ENCODE measurements around the gene SEMA3D.

SEMA3D gene

GRCh38 chr7:85217085-85217484, 30.2 kb upstream of the SEMA3D start:
- no peaks in the 10 kb centered on the region for H3K4me1 ChIP-seq (ENCODE audit: control insufficient read depth in 1 of 2, insufficient read depth in 2 of 2, low read length in 2 of 2)
- H3K27me3 ChIP-seq (ENCODE audit: low read depth, low read length): no peaks in the 10 kb centered on the region
- no peaks in the 10 kb centered on the region for H3K36me3 ChIP-seq (ENCODE audit: control insufficient read depth in 1 of 2, insufficient read depth in 2 of 2, low read length in 2 of 2)
- no peak overlapping the region for H3K4me3 ChIP-seq (ENCODE audit: low read depth in 1 of 2, low read length in 2 of 2)
- H3K9me3 ChIP-seq (ENCODE audit: control insufficient read depth in 1 of 2, low read length in 2 of 2): no peaks in the 10 kb centered on the region
- H3K27ac ChIP-seq (ENCODE audit: low read length): no peak overlapping the region

GRCh38 chr7:85215098-85215497, 28.2 kb upstream of the SEMA3D start:
- H3K4me3 ChIP-seq (ENCODE audit: low read depth in 1 of 2, low read length in 2 of 2): no peak overlapping the region
- no peaks in the 10 kb centered on the region for H3K9me3 ChIP-seq (ENCODE audit: control insufficient read depth in 1 of 2, low read length in 2 of 2)
- H3K27me3 ChIP-seq (ENCODE audit: low read depth, low read length): no peaks in the 10 kb centered on the region
- no peak overlapping the region for H3K27ac ChIP-seq (ENCODE audit: low read length)
- no peaks in the 10 kb centered on the region for H3K4me1 ChIP-seq (ENCODE audit: control insufficient read depth in 1 of 2, insufficient read depth in 2 of 2, low read length in 2 of 2)
- H3K36me3 ChIP-seq (ENCODE audit: control insufficient read depth in 1 of 2, insufficient read depth in 2 of 2, low read length in 2 of 2): no peaks in the 10 kb centered on the region

GRCh38 chr7:85213500-85213899, 26.6 kb upstream of the SEMA3D start:
- no peak overlapping the region for H3K4me3 ChIP-seq (ENCODE audit: low read depth in 1 of 2, low read length in 2 of 2)
- no peaks in the 10 kb centered on the region for H3K27me3 ChIP-seq (ENCODE audit: low read depth, low read length)
- H3K4me1 ChIP-seq (ENCODE audit: control insufficient read depth in 1 of 2, insufficient read depth in 2 of 2, low read length in 2 of 2): no peaks in the 10 kb centered on the region

GRCh38 chr7:85205754-85206153, 18.9 kb upstream of the SEMA3D start:
- no peak overlapping the region for H3K27ac ChIP-seq (ENCODE audit: low read length)
- no peaks in the 10 kb centered on the region for H3K9me3 ChIP-seq (ENCODE audit: control insufficient read depth in 1 of 2, low read length in 2 of 2)
- H3K4me1 ChIP-seq (ENCODE audit: control insufficient read depth in 1 of 2, insufficient read depth in 2 of 2, low read length in 2 of 2): no peaks in the 10 kb centered on the region
- H3K36me3 ChIP-seq (ENCODE audit: control insufficient read depth in 1 of 2, insufficient read depth in 2 of 2, low read length in 2 of 2): no peaks in the 10 kb centered on the region
- H3K4me3 ChIP-seq (ENCODE audit: low read depth in 1 of 2, low read length in 2 of 2): no peak overlapping the region
- H3K27me3 ChIP-seq (ENCODE audit: low read depth, low read length): no peaks in the 10 kb centered on the region

More at GRCh38 chr7:85213500-85213899, 26.6 kb upstream of the SEMA3D start:
- Histone ChIP-seq H3K36me3 (ENCODE audit: control insufficient read depth in 1 of 2, insufficient read depth in 2 of 2, low read length in 2 of 2) (no peaks in the 10 kb centered on the region), H3K9me3 (ENCODE audit: control insufficient read depth in 1 of 2, low read length in 2 of 2) (no peaks in the 10 kb centered on the region), H3K27ac (ENCODE audit: low read length) (no peak overlapping the region)

- H3K9me3 ChIP-seq (ENCODE audit: control insufficient read depth in 1 of 2, low read length in 2 of 2): no peaks in the 10 kb centered on the region
- no peaks in the 10 kb centered on the region for H3K36me3 ChIP-seq (ENCODE audit: control insufficient read depth in 1 of 2, insufficient read depth in 2 of 2, low read length in 2 of 2)
- H3K4me1 ChIP-seq (ENCODE audit: control insufficient read depth in 1 of 2, insufficient read depth in 2 of 2, low read length in 2 of 2): no peaks in the 10 kb centered on the region
- no peak overlapping the region for H3K4me3 ChIP-seq (ENCODE audit: low read depth in 1 of 2, low read length in 2 of 2)
- H3K27ac ChIP-seq (ENCODE audit: low read length): no peak overlapping the region
- no peaks in the 10 kb centered on the region for H3K27me3 ChIP-seq (ENCODE audit: low read depth, low read length)
These were observed 17.6 kb upstream of the SEMA3D start for GRCh38 chr7:85204496-85204895.

- Histone ChIP-seq H3K36me3 (ENCODE audit: control insufficient read depth in 1 of 2, insufficient read depth in 2 of 2, low read length in 2 of 2) (no peaks in the 10 kb centered on the region), H3K4me3 (ENCODE audit: low read depth in 1 of 2, low read length in 2 of 2) (no peak overlapping the region), H3K9me3 (ENCODE audit: control insufficient read depth in 1 of 2, low read length in 2 of 2) (no peaks in the 10 kb centered on the region), H3K4me1 (ENCODE audit: control insufficient read depth in 1 of 2, insufficient read depth in 2 of 2, low read length in 2 of 2) (no peaks in the 10 kb centered on the region), H3K27me3 (ENCODE audit: low read depth, low read length) (no peaks in the 10 kb centered on the region), H3K27ac (ENCODE audit: low read length) (no peak overlapping the region)
These were observed 17.2 kb upstream of the SEMA3D start for GRCh38 chr7:85204061-85204460.

GRCh38 chr7:85201209-85201608, 14.4 kb upstream of the SEMA3D start:
- H3K9me3 ChIP-seq (ENCODE audit: control insufficient read depth in 1 of 2, low read length in 2 of 2): no peaks in the 10 kb centered on the region
- H3K27me3 ChIP-seq (ENCODE audit: low read depth, low read length): no peaks in the 10 kb centered on the region
- no peaks in the 10 kb centered on the region for H3K4me1 ChIP-seq (ENCODE audit: control insufficient read depth in 1 of 2, insufficient read depth in 2 of 2, low read length in 2 of 2)
- no peak overlapping the region for H3K4me3 ChIP-seq (ENCODE audit: low read depth in 1 of 2, low read length in 2 of 2)
- no peak overlapping the region for H3K27ac ChIP-seq (ENCODE audit: low read length)
- H3K36me3 ChIP-seq (ENCODE audit: control insufficient read depth in 1 of 2, insufficient read depth in 2 of 2, low read length in 2 of 2): no peaks in the 10 kb centered on the region

GRCh38 chr7:85196696-85197095, 9.8 kb upstream of the SEMA3D start:
- no peaks in the 10 kb centered on the region for H3K27me3 ChIP-seq (ENCODE audit: low read depth, low read length)
- no peak overlapping the region for H3K27ac ChIP-seq (ENCODE audit: low read length)
- no peak overlapping the region for H3K4me3 ChIP-seq (ENCODE audit: low read depth in 1 of 2, low read length in 2 of 2)
- H3K4me1 ChIP-seq (ENCODE audit: control insufficient read depth in 1 of 2, insufficient read depth in 2 of 2, low read length in 2 of 2): no peaks in the 10 kb centered on the region
- no peaks in the 10 kb centered on the region for H3K36me3 ChIP-seq (ENCODE audit: control insufficient read depth in 1 of 2, insufficient read depth in 2 of 2, low read length in 2 of 2)
- no peaks in the 10 kb centered on the region for H3K9me3 ChIP-seq (ENCODE audit: control insufficient read depth in 1 of 2, low read length in 2 of 2)

- Histone ChIP-seq H3K4me1 (ENCODE audit: control insufficient read depth in 1 of 2, insufficient read depth in 2 of 2, low read length in 2 of 2) (peaks cover 0 to 10% of the 10 kb centered on the region in 2 donors), H3K27me3 (ENCODE audit: low read depth, low read length) (no peaks in the 10 kb centered on the region), H3K27ac (ENCODE audit: low read length) (no peak overlapping the region), H3K36me3 (ENCODE audit: control insufficient read depth in 1 of 2, insufficient read depth in 2 of 2, low read length in 2 of 2) (no peaks in the 10 kb centered on the region), H3K4me3 (ENCODE audit: low read depth in 1 of 2, low read length in 2 of 2) (no peak overlapping the region), H3K9me3 (ENCODE audit: control insufficient read depth in 1 of 2, low read length in 2 of 2) (no peaks in the 10 kb centered on the region)
These were observed 4.5 kb upstream of the SEMA3D start for GRCh38 chr7:85191383-85191782.

GRCh38 chr7:85186083-85186520, 754 bp downstream of the SEMA3D start:
- peak overlapping the region; percentile 46 for H3K27ac ChIP-seq (ENCODE audit: low read length)

GRCh38 chr7:85185424-85186082, 1.3 kb downstream of the SEMA3D start:
- Histone ChIP-seq H3K4me1 (ENCODE audit: control insufficient read depth in 1 of 2, insufficient read depth in 2 of 2, low read length in 2 of 2) (peaks cover 0 to 10% of the 10 kb centered on the region in 2 donors), H3K9me3 (ENCODE audit: control insufficient read depth in 1 of 2, low read length in 2 of 2) (no peaks in the 10 kb centered on the region), H3K27ac (ENCODE audit: low read length) (peak overlapping the region; percentile 46), H3K27me3 (ENCODE audit: low read depth, low read length) (no peaks in the 10 kb centered on the region), H3K4me3 (ENCODE audit: low read depth in 1 of 2, low read length in 2 of 2) (peak overlapping the region; percentile 75 to 87), H3K36me3 (ENCODE audit: control insufficient read depth in 1 of 2, insufficient read depth in 2 of 2, low read length in 2 of 2) (no peaks in the 10 kb centered on the region)

More at GRCh38 chr7:85186083-85186520, 754 bp downstream of the SEMA3D start:
- Histone ChIP-seq H3K36me3 (ENCODE audit: control insufficient read depth in 1 of 2, insufficient read depth in 2 of 2, low read length in 2 of 2) (no peaks in the 10 kb centered on the region), H3K27me3 (ENCODE audit: low read depth, low read length) (no peaks in the 10 kb centered on the region), H3K4me3 (ENCODE audit: low read depth in 1 of 2, low read length in 2 of 2) (peak overlapping the region; percentile 75 to 87), H3K9me3 (ENCODE audit: control insufficient read depth in 1 of 2, low read length in 2 of 2) (no peaks in the 10 kb centered on the region), H3K4me1 (ENCODE audit: control insufficient read depth in 1 of 2, insufficient read depth in 2 of 2, low read length in 2 of 2) (peaks cover 0 to 10% of the 10 kb centered on the region in 2 donors)
